Skeletal muscle satellite cell (primary cell): ENCODE measurements around the gene TNRC6A.
"Not testable (repeated sequence)": the region's sequence is repeated elsewhere in the genome, so short reads cannot be mapped to it uniquely, and the experiment has no call there.

ENCODE experiments used
- H3K27me3 ChIP-seq: 2 replicates; pipeline ENCODE4 v1.7.0; 2013; ENCODE audit warnings: low read length; ENCODE audit not compliant: control insufficient read depth, insufficient read depth
- H3K36me3 ChIP-seq: 2 replicates; pipeline ENCODE4 v1.7.0; 2013; ENCODE audit warnings: mild to moderate bottlenecking, control low read depth, low read length; ENCODE audit not compliant: insufficient read depth
- H3K4me1 ChIP-seq: 2 replicates; pipeline ENCODE4 v1.7.0; 2013; ENCODE audit warnings: low read length; ENCODE audit not compliant: control insufficient read depth, insufficient read depth
- H3K4me2 ChIP-seq: 2 replicates; pipeline ENCODE4 v1.7.0; 2013; ENCODE audit warnings: mild to moderate bottlenecking, low read length
- H3K4me3 ChIP-seq: 2 replicates; pipeline ENCODE4 v1.7.0; 2013; ENCODE audit warnings: low read length
- H3K9ac ChIP-seq: 2 replicates; pipeline ENCODE4 v1.7.0; 2013; ENCODE audit warnings: mild to moderate bottlenecking, low read depth, low read length, moderate library complexity
- H3K9me3 ChIP-seq: replicated peaks from 2 replicates; pipeline ENCODE4 v1.7.0; 2013; ENCODE audit warnings: mild to moderate bottlenecking, control low read depth, low read length

TNRC6A gene

GRCh38 chr16:24848065-24848464 lies 118.6 kb downstream of the TNRC6A start:
- H3K4me2 ChIP-seq: no peak overlapping the region
- peaks cover 13% of the 10 kb centered on the region for H3K4me1 ChIP-seq
- H3K9ac ChIP-seq: no peak overlapping the region
- no peak overlapping the region for H3K4me3 ChIP-seq
- no peaks in the 10 kb centered on the region for H3K36me3 ChIP-seq
- H3K9me3 ChIP-seq: no peaks in the 10 kb centered on the region
- H3K27me3 ChIP-seq: no peaks in the 10 kb centered on the region

- Histone ChIP-seq H3K36me3 (no peaks in the 10 kb centered on the region), H3K9me3 (no peaks in the 10 kb centered on the region), H3K27me3 (no peaks in the 10 kb centered on the region), H3K4me1 (peaks cover 18% of the 10 kb centered on the region), H3K4me3 (no peak overlapping the region), H3K4me2 (no peak overlapping the region), H3K9ac (no peak overlapping the region)
Observed at GRCh38 chr16:24849641-24850040, 120.2 kb downstream of the TNRC6A start.

GRCh38 chr16:24850289-24850938 lies 121.0 kb downstream of the TNRC6A start:
- H3K4me1 ChIP-seq: peaks cover 18% of the 10 kb centered on the region
- H3K36me3 ChIP-seq: no peaks in the 10 kb centered on the region
- no peak overlapping the region for H3K4me2 ChIP-seq
- no peak overlapping the region for H3K4me3 ChIP-seq
- H3K9ac ChIP-seq: no peak overlapping the region
- H3K9me3 ChIP-seq: no peaks in the 10 kb centered on the region
- no peaks in the 10 kb centered on the region for H3K27me3 ChIP-seq

GRCh38 chr16:24851700-24852099 lies 122.2 kb downstream of the TNRC6A start:
- H3K4me2 ChIP-seq: no peak overlapping the region
- H3K9me3 ChIP-seq: no peaks in the 10 kb centered on the region

GRCh38 chr16:24852281-24852721 lies 122.8 kb downstream of the TNRC6A start:
- Histone ChIP-seq H3K27me3 (no peaks in the 10 kb centered on the region), H3K4me2 (no peak overlapping the region), H3K4me3 (no peak overlapping the region), H3K4me1 (peaks cover 18% of the 10 kb centered on the region), H3K9ac (no peak overlapping the region), H3K36me3 (no peaks in the 10 kb centered on the region), H3K9me3 (no peaks in the 10 kb centered on the region)

More at GRCh38 chr16:24851700-24852099, 122.2 kb downstream of the TNRC6A start:
- Histone ChIP-seq H3K4me1 (peaks cover 18% of the 10 kb centered on the region), H3K27me3 (no peaks in the 10 kb centered on the region), H3K9ac (no peak overlapping the region), H3K36me3 (no peaks in the 10 kb centered on the region), H3K4me3 (no peak overlapping the region)

- Histone ChIP-seq H3K36me3 (no peaks in the 10 kb centered on the region), H3K4me2 (peak overlapping the region; percentile 57), H3K27me3 (no peaks in the 10 kb centered on the region), H3K9me3 (no peaks in the 10 kb centered on the region), H3K4me3 (no peak overlapping the region), H3K4me1 (peaks cover 12% of the 10 kb centered on the region), H3K9ac (no peak overlapping the region)
Observed at GRCh38 chr16:24853169-24853824, 123.8 kb downstream of the TNRC6A start.

GRCh38 chr16:24853830-24854229 lies 124.4 kb downstream of the TNRC6A start:
- Histone ChIP-seq H3K4me1 (peaks cover 8% of the 10 kb centered on the region), H3K4me3 (no peak overlapping the region), H3K9me3 (no peaks in the 10 kb centered on the region), H3K9ac (no peak overlapping the region), H3K4me2 (peak overlapping the region; percentile 57), H3K36me3 (no peaks in the 10 kb centered on the region), H3K27me3 (no peaks in the 10 kb centered on the region)

- Histone ChIP-seq H3K36me3 (no peaks in the 10 kb centered on the region), H3K4me2 (no peak overlapping the region), H3K4me3 (no peak overlapping the region), H3K4me1 (peaks cover 5% of the 10 kb centered on the region), H3K27me3 (no peaks in the 10 kb centered on the region), H3K9ac (no peak overlapping the region), H3K9me3 (no peaks in the 10 kb centered on the region)
Observed at GRCh38 chr16:24854607-24855171, 125.2 kb downstream of the TNRC6A start.

GRCh38 chr16:24855678-24856077 lies 126.2 kb downstream of the TNRC6A start:
- no peak overlapping the region for H3K4me3 ChIP-seq
- H3K9ac ChIP-seq: no peak overlapping the region
- H3K4me2 ChIP-seq: no peak overlapping the region
- peaks cover 5% of the 10 kb centered on the region for H3K4me1 ChIP-seq
- no peaks in the 10 kb centered on the region for H3K36me3 ChIP-seq
- no peaks in the 10 kb centered on the region for H3K9me3 ChIP-seq
- no peaks in the 10 kb centered on the region for H3K27me3 ChIP-seq

GRCh38 chr16:24856871-24857270 lies 127.4 kb downstream of the TNRC6A start:
- not testable (repeated sequence) for H3K36me3 ChIP-seq, H3K4me1 ChIP-seq, H3K4me2 ChIP-seq, H3K9ac ChIP-seq, H3K9me3 ChIP-seq, H3K27me3 ChIP-seq, H3K4me3 ChIP-seq

GRCh38 chr16:24858219-24859041 lies 129.0 kb downstream of the TNRC6A start:
- no peak overlapping the region for H3K9ac ChIP-seq
- peaks cover 4% of the 10 kb centered on the region for H3K4me1 ChIP-seq
- no peak overlapping the region for H3K4me2 ChIP-seq
- H3K27me3 ChIP-seq: no peaks in the 10 kb centered on the region
- no peaks in the 10 kb centered on the region for H3K9me3 ChIP-seq
- no peaks in the 10 kb centered on the region for H3K36me3 ChIP-seq
- H3K4me3 ChIP-seq: no peak overlapping the region
